NCI-H146 treated with DMSO at 0.1 percent for 48 hours (cell line): Measurements from ENCODE around the gene SRSF2.
A peak's percentile ranks its signal among the peaks of the same experiment; 100 is the strongest.
"Not testable (repeated sequence)": the region's sequence is repeated elsewhere in the genome, so short reads cannot be mapped to it uniquely, and the experiment has no call there.

Source experiments
- DNase-seq: peaks from one replicate; lab custom pipeline; 2025; ENCODE audit not compliant: unreplicated experiment; lab: John Stamatoyannopoulos, UW

Gene SRSF2, protein sequence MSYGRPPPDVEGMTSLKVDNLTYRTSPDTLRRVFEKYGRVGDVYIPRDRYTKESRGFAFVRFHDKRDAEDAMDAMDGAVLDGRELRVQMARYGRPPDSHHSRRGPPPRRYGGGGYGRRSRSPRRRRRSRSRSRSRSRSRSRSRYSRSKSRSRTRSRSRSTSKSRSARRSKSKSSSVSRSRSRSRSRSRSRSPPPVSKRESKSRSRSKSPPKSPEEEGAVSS

DNA sequence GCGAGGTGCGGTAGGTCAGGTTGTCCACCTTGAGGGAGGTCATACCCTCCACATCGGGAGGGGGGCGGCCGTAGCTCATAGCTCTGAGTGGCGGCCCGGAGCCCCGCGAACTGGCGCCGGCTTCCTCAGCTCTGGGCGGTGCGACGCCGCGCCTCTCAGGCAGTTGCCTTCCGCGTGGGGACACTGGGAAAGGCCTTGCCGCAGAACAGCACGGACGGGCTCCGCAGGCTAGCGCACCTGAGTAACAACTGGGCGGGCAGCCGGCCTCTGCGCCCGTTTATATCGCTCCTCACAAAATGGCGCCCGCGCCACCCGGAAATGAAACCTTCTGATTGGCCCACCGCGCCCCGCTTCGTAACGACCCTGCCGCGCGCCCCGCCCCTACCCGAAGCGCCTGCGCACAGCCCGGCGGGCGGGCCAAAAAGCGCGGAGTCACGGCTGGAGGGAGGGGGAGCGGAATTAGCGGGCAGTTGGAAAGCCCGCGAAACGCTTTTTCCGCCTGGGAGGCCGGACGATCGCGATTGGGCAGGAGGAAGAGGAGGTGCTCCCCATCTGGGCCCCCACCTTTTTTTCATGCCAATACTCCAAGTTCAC lies at the start of gene SRSF2:
SRSF2 (minus strand) TSS at position 250 of the 594 bp plus-strand sequence; CDS start at position 79, 171 bp downstream.
- peak; percentile 97 for DNase-seq

DNA sequence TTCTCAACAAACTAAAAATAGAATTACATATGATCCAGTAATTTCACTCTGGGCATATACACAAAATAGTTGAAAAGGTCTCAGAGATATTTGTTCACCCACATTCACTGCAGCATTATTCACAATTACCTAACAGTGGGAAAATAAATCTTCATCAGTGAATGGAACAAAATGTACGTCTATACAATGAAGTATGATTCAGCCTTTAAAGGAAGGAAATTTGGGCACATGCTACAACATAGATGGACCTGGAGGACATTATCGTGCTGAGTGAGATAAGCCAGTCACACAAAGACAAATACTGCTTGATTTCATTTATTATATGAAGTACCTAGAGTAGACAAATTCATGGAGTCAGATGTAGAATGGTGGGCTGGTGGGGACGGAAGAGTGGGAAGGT lies 47.8 kb upstream of the SRSF2 start:
- no peak for DNase-seq

DNA sequence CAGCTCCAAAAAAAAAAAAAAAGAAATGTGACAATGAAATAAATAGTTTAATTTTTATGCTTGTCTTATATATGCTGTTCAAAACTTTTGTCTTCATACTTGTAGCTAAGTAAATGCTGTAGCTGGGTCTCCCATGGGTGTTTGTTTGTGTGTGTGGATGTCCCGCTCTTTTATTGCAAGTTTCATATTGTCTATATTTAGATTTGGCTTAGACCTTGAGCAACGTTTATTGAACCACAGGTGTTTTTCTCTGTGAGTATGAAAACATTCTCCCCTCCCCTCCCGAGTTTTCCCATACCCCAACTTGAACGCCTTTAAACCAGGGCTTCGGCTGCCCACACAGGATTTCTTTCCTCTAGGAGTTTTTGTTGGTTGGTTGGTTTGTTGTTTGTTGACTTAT lies 46.0 kb upstream of the SRSF2 start:
- no peak for DNase-seq

DNA sequence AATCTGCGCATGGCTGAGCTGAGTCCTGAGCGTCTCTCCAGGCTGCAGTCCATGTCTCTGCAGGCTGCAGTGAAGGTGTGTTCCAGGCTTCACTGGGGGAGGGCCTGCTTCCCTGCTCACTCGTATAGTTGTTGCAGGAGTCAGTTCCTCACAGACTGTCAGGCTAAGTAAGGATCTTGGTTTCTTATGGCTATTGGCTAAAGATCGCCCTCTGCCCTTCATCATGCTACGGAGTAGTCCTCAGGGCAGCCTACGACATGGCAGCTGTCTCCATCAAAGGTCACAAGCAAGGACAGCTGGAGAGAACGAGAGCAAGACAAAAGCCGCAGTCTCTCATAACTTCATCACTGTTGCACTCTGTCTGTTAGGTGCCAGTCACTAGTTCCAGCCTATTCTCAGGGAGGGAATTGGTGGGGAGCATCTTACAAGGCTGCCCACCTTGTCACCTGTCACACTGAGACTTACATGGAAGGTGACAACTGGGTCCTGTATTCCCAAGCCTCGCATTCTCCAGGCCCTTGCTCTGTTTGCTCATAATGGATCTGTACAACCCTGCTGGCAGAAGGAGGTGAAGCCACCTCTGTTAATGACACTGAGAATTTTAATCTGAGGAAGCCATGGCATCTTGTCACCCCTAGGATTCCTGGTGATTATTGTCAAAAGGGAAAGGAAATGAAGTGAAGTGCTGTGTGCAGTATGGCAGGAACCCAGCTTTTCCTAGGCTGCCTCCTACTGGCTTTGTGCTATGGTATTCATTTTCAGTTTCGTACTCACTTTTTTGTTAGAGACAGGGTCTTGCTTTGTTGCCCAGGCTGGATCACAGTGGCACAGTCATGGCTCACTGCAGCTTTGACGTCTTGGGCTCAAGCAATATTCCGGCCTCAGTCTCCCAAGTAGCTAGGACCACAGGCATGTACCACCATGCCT lies 44.2 kb upstream of the SRSF2 start:
- no peak for DNase-seq

DNA sequence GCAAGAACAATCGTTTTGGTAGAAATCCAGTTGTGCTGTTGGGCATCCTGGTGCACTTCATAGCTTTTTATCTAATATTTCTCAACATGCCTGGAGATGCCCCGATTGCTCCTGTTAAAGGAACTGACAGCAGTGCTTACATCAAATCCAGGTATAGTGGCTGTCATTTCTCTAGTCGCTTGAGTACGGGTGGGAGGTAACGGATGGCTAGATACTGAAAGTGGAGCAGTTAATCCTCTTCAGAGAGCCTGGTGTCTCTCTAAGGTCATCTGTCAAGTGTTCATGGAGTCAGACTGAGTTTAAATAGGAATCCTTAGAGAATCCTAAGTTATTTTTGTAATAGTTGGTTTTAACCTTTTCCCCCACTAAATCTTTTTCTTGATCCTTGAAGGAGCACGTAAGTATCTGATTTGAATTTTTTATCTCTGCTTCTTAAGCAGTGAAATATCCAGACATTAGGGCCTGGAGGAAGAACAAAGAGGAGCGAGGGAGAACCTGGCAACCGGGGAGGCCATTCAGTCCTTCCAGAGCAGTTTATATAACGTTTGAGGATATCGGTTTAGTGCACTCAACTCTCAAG lies 38.0 kb upstream of the SRSF2 start:
- no peak for DNase-seq

DNA sequence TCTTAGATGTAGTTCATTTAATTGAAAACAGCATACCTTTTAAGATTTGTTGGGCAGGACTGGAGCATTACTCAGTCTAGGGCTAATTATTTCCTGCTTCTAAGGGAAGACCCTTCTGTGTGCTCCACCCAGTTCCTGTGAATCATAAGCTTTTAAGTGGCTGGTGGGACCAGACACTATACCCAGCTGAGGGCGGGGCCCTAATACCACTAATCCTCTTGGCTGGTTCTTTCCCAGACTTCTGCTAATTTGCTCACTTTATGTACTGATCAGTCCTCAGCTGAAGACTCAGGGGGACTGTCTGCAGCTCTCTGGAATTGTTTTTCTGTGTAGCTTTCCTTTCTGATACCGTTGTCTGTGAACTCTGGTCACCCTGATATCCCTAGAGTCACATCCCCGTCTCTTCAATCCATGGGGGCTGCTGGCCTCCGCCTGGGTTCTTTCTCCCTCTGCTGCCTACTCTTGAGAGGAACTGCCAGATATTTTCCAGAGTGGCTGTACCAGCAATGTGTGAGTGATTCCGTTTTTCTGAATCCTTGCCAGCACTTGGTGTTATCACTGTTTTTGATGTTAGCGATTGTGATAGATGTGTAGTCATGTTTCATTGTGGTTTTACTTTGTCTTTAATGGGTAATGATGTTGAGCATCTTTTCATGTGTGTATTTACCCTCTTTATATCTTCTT lies 35.9 kb upstream of the SRSF2 start:
- DNase-seq = no peak

DNA sequence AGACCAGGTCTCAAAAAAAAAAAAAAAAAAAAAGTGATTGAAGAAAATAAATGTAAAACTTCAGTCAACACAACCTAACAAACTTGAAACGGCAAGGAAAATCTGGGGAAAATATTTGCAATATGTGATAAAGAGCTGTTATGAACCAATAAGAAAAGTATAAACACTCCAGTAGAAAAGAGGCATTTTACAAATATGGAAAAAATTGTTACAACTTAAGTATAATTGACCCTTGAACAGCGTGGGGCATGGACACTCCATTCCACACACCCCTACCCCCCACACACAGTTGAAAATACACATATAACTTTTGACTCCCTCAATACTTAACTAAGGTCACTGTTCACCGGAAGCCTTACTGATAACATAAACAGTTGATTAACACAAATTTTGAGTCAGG lies 21.4 kb upstream of the SRSF2 start:
- no peak for DNase-seq

DNA sequence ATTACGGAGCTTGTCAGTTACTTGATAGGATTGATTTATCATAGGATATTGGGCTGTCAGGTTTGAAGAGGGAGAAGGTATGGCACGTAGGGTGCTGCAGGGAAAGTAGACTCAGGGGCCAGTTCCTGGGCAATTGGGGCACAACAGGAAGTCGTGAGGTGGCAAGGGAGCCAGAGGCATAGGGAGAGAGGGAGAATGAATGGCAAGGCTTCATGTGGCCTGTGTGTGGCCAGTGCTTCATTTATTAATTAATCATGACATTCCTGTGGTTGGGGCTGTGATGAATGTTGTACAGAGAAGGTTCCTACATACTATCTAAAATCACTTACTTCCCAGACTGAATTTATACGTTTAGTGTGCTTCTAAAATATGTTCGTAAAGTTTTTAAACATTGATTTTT lies 20.1 kb upstream of the SRSF2 start:
- DNase-seq = no peak

DNA sequence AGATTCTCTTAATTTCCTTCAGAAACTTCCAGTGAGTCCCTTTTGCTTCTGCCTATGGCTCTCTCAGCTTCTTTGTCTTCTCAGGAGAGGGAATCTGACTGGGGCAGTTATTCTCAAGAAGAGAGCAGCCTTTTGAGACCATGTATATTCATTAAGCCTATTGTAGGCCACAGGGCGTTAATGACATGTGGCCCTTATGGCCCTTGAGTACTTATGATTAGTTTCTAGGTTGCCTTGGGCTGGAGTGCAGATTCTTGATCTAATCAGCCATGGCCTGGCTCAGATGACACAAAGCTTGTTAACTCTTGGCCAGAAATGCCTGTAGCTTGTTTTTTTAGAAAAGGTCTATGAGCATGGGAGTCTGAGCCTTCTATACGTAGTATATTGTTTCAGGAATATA lies 18.2 kb upstream of the SRSF2 start:
- no peak for DNase-seq

DNA sequence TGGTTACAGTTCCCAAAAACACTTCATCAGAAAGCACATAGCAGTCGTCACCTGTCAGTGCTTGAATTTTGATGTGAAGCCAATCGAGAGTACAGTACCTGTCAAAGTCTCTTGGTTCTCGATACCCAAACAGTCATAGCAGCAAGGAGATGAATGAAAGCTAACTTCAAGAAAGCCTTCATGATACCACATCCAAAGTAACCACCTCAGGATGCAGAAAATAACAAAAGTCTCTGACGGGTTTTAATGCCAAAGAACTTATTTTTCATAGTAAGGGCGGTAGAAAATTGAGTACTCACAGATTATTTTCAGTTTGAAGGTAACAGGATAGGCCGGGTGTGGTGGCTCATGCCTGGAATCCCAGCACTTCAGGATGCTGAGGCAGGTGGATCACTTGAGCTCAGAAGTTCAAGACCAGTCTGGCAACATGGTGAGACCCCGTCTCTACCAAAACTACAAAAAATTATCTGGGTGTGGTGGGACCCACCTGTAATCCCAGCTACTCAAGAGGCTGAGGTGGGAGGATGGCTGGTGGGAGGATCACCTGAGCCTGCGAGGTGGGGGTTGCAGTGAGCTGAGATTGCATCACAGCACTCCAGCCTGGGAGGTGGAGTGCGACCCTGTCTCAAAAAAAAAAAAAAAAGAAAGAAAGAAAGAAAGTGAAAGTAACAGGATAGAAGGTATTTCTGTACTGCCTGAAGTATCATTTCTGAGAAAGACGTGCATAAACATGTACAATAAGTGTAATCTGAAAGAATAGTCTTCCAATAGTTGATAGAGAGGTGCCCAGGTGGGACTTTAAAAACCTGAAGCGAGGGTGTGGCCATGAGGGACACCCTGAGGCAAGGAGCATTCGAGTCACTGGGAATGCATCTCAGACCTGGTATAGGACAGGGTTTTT lies 16.2 kb upstream of the SRSF2 start:
- no peak for DNase-seq

DNA sequence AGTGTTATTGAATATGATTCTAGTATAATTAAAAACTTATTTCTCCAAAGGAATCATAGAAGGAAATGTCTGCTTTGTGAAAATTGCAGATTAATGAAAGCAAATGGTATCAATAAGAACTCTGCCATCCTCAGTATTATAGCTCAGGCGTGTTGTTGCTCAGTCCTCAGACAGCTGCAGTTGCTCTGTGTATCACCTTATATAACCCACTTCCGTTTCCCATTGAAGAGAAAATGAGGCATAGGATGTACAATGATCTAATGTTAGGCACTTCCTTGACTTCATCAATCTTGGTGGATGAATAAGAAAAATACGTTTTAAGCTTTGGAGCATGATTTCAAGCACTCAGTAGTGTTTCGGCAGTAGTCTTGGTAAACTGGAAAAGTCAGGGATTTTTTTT lies 14.9 kb upstream of the SRSF2 start:
- DNase-seq = no peak

DNA sequence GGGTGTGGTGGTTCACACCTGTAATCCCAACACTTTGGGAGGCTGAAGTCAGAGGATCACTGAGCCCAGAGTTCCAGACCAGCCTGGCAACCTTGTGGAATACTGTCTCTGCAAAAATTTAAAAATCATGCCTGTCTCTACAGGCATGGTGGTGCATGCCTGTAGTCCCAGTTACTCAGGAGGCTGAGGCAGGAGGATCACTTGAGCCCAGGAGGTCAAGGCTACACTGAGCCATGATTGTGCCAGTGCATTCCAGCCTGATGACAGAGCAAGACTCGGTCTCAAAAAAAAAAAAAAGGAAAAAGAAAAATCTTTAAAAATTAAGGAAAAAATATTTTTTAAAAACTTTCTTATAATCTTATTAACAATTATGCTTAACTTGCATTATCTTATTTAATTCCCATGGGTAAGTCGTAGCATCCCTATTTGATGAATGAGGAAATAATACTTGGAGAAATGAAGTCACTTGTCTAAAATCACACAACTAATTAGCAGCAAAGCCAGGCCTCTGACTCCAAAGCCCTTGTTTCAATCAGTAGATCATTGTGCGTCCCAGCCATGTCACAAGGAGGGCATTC lies 14.4 kb upstream of the SRSF2 start:
- no peak for DNase-seq

DNA sequence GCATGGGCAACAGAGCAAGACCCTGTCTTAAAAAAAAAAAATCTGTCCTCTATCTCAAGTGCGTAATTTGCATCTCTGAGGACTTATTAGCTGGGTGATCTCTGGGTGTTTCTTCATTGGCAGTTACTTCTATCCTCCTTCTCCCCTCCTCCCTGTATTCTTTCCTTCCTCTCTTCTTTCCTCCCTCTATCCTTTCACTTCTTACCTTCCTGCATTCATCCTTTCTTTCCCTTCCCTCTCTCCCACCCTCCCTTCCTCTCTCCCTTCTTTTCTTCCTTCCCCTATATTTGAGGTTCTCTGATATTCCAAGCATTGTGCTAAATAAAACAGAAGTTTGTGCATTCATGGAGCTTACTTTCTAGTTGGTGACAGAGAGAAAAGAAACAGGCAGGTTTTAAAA lies 11.5 kb upstream of the SRSF2 start:
- DNase-seq = no peak

DNA sequence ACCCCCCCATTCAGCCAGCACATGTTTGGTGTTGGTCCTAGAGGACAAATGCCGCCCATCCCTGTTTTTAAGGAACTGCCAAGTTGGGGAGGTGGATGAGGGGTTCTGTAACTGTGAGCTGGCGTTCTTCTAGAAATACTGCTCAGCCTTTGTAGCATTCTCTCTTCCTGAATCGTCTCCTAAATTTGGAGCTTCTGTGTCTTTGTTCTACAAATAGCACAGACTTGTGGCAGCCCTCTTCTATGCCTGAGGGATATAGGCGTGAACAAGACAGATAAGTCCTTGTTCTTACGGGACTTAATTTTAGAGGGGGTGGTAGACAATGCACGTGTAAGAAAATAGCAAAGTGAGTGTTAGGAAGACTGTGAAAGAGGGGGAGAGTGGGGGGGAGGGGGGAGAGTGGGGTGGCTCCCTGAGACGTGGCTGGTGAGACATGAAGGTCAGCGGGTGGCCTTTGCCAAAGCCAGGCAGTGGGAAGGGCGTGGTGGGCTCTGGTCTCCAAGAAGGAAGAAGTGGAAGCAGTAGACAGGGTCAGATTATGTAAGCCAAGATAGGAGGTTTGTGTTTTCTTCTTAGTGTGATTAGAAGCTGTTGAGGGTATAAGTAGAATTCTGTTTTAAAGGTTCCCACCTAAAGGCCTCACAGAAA lies 10.7 kb upstream of the SRSF2 start:
- no peak for DNase-seq

DNA sequence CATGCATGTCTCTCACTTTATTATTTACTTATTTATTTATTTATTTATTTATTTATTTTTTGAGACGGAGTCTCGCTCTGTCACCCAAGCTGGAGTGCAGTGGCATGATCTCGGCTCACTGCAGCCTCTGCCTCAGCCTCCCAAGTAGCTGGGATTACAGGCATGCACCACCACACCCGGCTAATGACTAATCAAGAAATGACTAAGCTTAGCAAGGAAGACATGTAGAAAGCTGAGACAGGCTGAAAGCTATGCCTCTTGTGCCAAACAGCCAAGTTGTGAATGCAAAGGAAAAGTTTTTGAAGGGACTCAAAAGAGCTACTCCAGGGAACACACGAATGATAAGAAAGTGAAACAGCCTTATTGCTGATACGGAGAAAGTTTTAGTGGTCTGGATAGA lies 8.7 kb upstream of the SRSF2 start:
- DNase-seq = not testable (repeated sequence)

DNA sequence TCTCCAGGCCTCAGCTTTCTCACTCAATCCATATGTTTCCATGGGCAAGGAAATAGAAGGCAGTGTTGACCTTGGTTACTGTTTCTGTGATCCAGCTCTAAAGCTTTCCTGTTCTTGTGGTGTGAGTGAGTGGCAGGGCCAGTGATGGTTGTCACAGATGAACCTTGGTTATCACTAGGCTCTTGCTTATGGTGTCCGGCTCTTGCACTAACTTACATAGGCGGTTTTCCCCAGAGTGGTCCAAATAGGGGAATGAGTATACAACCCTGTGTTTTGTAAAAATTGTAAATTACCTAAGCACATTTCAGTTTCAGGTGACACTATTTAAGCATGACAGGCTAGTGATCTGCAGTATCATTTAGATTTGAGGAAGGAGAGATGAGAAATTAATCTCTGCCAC lies 7.6 kb upstream of the SRSF2 start:
- no peak for DNase-seq

DNA sequence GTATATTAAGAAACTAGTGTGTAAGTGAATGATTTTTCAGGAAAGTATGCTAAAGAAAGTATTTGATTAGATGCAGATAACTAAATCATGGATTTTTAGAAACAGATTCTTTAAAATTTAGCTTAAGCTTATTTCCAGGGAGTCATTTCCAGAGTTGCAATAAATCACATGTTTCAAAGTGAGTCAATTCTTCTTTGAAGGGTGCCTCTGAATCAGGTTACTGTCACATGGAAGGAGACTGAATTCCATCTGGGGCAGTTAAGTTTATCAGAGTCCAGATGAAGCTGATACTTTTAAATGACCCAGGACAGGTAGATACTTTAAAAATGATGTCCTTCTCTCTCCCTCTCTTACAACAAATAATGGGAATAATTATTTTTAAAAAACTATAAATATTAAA lies 5.8 kb upstream of the SRSF2 start:
- DNase-seq = no peak

DNA sequence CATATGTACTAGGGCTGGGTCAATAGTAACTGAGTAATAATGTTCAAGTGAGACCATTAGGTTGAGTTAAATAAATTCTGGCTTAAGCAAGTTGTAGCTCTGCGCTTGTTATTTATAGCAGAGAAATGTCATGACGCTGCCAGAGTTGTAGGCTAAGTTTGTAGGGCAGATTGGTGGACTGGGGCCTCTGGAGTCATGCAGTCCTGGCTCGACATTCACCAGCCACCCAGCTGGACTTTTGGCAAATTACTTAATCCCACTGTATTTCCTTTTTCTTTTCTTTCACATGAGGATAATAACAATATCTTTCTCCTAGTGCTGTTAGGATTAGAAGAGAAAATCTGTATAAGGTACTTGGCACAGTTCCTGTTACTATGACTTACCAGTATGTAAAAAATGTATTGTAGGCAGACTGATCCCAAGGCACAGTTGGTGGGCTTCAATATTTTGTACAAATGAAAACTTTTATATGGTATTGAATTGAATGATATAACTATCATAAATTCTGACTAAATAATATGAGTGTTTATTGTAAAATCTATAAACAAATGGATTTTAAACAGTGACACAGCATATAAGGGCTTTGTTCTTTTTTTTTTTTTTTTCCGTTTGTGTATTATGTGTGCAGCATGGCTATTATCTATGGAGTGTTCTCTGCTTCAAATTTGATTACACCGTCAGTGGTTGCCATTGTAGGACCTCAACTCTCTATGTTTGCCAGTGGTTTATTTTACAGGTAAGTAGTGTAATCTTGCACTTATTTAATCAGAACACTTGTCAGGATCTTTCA lies 3.4 kb upstream of the SRSF2 start:
- no peak for DNase-seq
